Renal pelvis (tissue), 4 donors: Measurements from ENCODE around the gene KCNG2. TPM values are rescaled to one million over a fixed set of nuclear protein-coding genes. Genes with fewer than 3 reads are reported as not detected.
A peak's percentile ranks its signal among the peaks of the same experiment; 100 is the strongest.

Source experiments
- DNase-seq: peaks from one replicate; pipeline ENCODE4 v3.0.0-alpha.2; 2013
- polyA plus RNA-seq, 3 donors: library from polyadenylated mRNA; unstranded; fragments of 120-200 nt; gene quantifications; one replicate each; pipeline ENCODE4 v1.2.1, GENCODE V29; 2013; ENCODE audit not compliant: insufficient read length in 3 of 3

The KCNG2 gene
- polyA plus RNA-seq, 3 donors: 0.33 to 0.71 (median 0.39) TPM

GRCh38 chr18:79924814-79925731 lies 127.3 kb downstream of the KCNG2 start:
- peak; percentile 36 for DNase-seq

- DNase-seq: no peak
Observed at GRCh38 chr18:79926306-79926705, 128.6 kb downstream of the KCNG2 start.

DNA sequence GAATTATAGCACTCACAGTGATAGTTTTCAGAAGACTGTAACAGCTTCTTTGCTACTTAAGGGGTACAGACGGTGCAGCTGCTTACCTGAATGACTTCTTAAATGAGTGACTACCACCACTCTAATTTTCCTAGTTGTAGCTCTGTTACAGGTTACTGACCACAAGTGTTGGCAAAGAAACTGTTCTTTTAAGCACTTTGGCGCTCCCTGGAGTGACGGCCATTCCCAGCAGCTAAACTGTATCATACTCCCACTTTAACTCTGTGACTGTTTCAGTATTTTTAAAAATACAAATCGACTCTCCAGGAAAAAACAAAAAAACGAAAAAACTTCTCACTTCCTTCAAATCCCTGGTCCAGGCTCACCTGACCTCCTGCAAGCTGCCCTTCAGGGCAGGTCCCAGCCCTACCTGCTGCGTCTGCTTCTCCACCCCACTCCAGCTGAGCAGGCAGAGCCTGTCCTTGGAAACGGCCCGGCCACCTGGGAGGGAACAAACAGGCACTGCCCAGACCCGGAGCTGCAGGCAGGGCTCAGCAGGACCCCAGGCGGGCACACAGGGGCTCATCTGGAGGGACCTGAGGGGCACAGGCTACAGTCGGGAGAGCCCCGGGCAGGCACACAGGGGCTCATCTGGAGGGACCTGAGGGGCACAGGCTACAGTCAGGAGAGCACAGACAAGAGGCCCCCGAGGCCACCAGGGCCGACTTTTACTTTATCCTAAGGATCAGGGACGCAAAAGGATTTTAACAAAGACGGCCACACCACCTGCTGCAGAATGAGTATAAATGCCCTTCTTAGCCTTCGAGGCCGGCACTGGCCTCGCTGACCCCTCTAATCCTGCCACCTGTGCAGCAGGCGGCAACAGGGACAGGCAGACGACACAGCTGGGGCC lies 129.2 kb downstream of the KCNG2 start:
- no peak for DNase-seq

- DNase-seq: no peak
Observed at GRCh38 chr18:79927607-79928562, 130.1 kb downstream of the KCNG2 start.

DNA sequence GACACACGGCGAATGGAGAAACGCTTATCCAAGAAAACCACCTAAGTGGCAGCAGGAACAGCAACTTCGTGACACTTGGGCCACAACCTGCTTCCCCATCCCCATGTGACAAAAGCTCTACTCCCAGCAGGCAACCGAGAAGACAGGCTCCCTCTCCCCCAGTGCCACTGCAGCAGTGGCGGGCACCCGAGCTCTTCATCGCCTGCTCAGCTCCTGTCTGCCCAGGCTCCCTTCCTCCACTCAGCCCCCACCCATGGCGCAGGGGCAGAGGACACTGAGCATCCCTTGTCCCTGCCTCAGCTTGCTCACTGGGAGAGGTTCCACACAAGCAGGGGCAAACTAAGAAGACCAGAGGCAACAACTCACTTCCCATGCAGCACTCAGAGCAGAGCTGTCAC lies 130.8 kb downstream of the KCNG2 start:
- no peak for DNase-seq

GRCh38 chr18:79930020-79930642 lies 132.4 kb downstream of the KCNG2 start:
- no peak for DNase-seq

- no peak for DNase-seq
Observed at GRCh38 chr18:79931475-79931874, 133.7 kb downstream of the KCNG2 start.

- DNase-seq: no peak
Observed at GRCh38 chr18:79932907-79933306, 135.2 kb downstream of the KCNG2 start.

- DNase-seq: no peak
Observed at GRCh38 chr18:79933765-79934164, 136.0 kb downstream of the KCNG2 start.

- no peak for DNase-seq
Observed at GRCh38 chr18:79934311-79935097, 136.8 kb downstream of the KCNG2 start.

DNA sequence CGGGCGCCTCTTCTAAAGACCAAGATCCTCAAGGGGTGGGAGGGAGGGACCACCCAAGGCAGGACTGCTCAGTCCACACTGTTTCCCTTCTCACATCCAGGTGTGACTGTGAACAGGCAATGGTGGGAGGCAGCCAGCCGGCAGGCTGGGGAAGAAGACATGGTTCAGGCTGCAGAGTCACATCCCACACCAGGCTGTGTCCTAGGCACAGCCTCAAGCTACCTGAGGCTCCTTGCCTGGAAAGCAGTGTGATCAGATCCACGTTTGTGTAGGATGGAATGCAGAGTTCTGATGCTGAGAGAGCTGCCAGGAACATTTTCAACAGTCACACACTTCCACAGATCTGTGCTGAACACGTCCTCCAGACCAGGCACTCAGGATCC lies 137.4 kb downstream of the KCNG2 start:
- DNase-seq: no peak

DNA sequence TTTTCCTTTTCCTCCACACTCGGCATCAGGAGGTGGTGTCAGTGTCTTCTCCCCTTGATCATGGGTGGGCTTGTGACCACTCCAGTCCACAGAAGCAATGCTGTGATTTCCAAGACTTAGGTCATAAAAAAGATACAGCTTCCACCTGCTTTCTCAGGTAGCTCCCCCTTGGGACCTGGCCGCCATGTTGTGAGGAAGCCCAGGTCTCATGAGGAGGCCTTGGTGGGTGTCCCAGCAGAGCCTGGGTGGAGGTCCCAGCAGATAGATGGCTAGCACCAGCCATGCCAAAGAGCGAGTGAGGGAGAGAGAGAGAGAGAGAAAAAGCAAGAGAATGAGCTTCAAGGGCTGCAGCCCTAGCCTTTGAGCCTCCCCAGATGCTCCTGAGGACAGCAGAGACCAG lies 137.8 kb downstream of the KCNG2 start:
- DNase-seq: no peak

DNA sequence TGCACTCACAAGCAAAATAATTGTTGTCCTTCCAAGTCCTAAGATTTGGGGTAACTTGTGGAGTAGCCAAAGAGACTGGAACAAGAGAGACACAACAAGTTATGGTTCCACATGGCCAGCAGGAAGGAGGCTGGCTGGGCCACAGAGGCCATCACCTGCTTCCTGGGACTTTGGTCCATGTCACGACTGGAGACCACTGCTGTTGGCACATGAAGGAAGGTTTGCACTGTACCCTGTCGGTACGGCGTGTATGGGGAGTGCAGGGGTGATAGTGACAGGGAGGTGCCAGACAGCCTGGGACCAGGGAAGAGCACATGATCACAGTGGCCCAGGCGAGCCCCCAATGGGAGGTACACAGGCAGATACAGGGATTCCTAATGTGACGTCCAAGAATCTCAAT lies 138.2 kb downstream of the KCNG2 start:
- DNase-seq: no peak

- no peak for DNase-seq
Observed at GRCh38 chr18:79936641-79937040, 138.9 kb downstream of the KCNG2 start.

GRCh38 chr18:79937103-79937860 lies 139.5 kb downstream of the KCNG2 start:
- no peak for DNase-seq

- DNase-seq: no peak
Observed at GRCh38 chr18:79938196-79938595, 140.5 kb downstream of the KCNG2 start.

DNA sequence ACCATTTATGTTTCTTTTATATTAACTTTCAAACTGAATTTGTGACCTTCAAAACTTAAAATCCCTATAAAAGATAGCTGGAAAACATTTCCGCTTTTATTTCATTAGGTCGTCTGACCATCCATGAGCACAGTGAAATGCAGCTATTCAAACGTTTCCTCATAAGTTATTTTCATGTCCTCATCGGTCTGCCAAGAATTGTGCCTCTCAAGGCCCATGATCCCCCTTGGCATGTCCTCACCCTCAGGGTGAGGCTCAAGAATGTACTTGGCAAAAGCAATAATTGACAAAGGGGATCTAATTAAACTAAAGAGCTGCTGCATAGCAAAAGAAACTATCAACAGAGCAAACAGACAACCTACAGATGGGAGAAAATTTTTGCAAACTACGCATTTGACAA lies 141.4 kb downstream of the KCNG2 start:
- no peak for DNase-seq

GRCh38 chr18:79940126-79940813 lies 142.5 kb downstream of the KCNG2 start:
- no peak for DNase-seq
